OCI-LY7 (cell line): ENCODE results near the gene HCK. TPM values are rescaled to one million over a fixed set of nuclear protein-coding genes. Genes with fewer than 3 reads are reported as not detected.

Source experiments
- BruUV-seq: library from RNA; stranded (reverse); fragments of 400-500 nt; replicated peaks from 2 replicates; lab custom pipeline; 2021; lab: Mats Ljungman, UMichigan
- CTCF ChIA-PET: fragments of 300-600 bp; sonication (Branson Sonifier 250); formaldehyde crosslinking; loops from one replicate; lab custom pipeline; 2022; ENCODE audit warnings: antibody characterized with exemption; ENCODE audit not compliant: unreplicated experiment; lab: Charles Lee
- POLR2A ChIA-PET: fragments of 300-600 bp; sonication (Branson Sonifier 250); formaldehyde crosslinking; loops from one replicate; lab custom pipeline; 2022; ENCODE audit warnings: antibody characterized with exemption; lab: Charles Lee
- DNase-seq: peaks from one replicate; pipeline ENCODE4 v3.0.0-alpha.2; 2015; ENCODE audit warnings: low spot score
- H2AFZ ChIP-seq: fragments of 200-600 bp; sonication (generic), shearing (Covaris generic); 2 replicates; pipeline ENCODE4 v1.6.1; 2014; ENCODE audit warnings: mild to moderate bottlenecking, antibody characterized with exemption, low read length, moderate library complexity
- H3K27ac ChIP-seq: fragments of 200-600 bp; sonication (generic); 2 replicates; pipeline ENCODE4 v1.5.1; 2014; ENCODE audit warnings: mixed run types, low read depth, mild to moderate bottlenecking, moderate library complexity, low read length, inconsistent platforms; ENCODE audit not compliant: poor library complexity, severe bottlenecking
- H3K36me3 ChIP-seq: fragments of 200-600 bp; sonication (generic); 2 replicates; pipeline ENCODE4 v1.6.1; 2014; ENCODE audit warnings: mild to moderate bottlenecking, antibody characterized with exemption, low read length, moderate library complexity, mixed read lengths; ENCODE audit not compliant: insufficient read depth
- H3K4me1 ChIP-seq: fragments of 200-600 bp; sonication (generic); 2 replicates; pipeline ENCODE4 v1.5.1; 2014; ENCODE audit warnings: mild to moderate bottlenecking, low read length; ENCODE audit not compliant: insufficient read depth, poor library complexity, severe bottlenecking
- H3K4me2 ChIP-seq: fragments of 200-600 bp; sonication (generic); 2 replicates; pipeline ENCODE4 v1.6.1; 2014; ENCODE audit warnings: mild to moderate bottlenecking, low read length
- H3K4me3 ChIP-seq: fragments of 200-600 bp; sonication (generic); 2 replicates; pipeline ENCODE4 v1.5.1; 2014; ENCODE audit warnings: mild to moderate bottlenecking, low read depth, low read length; ENCODE audit not compliant: poor library complexity, severe bottlenecking
- H3K79me2 ChIP-seq: fragments of 200-600 bp; sonication (generic); 2 replicates; pipeline ENCODE4 v1.6.1; 2016; ENCODE audit warnings: low read depth, mild to moderate bottlenecking, low read length, moderate library complexity, mixed read lengths; ENCODE audit not compliant: insufficient read depth
- H3K9me2 ChIP-seq: fragments of 200-600 bp; sonication (generic); 2 replicates; pipeline ENCODE4 v1.6.1; 2016; ENCODE audit warnings: mild to moderate bottlenecking, low read length, mixed read lengths; ENCODE audit not compliant: insufficient read depth
- H3K9me3 ChIP-seq: fragments of 200-600 bp; sonication (generic); 2 replicates; pipeline ENCODE4 v1.6.1; 2014; ENCODE audit warnings: mild to moderate bottlenecking, mixed run types, low read length, mixed read lengths
- H4K20me1 ChIP-seq: fragments of 200-600 bp; sonication (generic); 2 replicates; pipeline ENCODE4 v1.6.1; 2014; ENCODE audit warnings: mild to moderate bottlenecking, antibody characterized with exemption, low read length, moderate library complexity, mixed read lengths; ENCODE audit not compliant: insufficient read depth
- EZH2phosphoT487 ChIP-seq: fragments of 200-600 bp; sonication (generic); IDR thresholded peaks from 2 replicates; pipeline ENCODE4 v1.6.1; 2018; ENCODE audit warnings: low read depth, borderline replicate concordance, mild to moderate bottlenecking, mixed run types, antibody characterized with exemption, low read length, moderate library complexity, mixed read lengths
- intact Hi-C: fragments of 100-400 bp; cut with micrococcal nuclease; formaldehyde crosslinking; loops from one replicate; pipeline ENCODE4 v1.10.0; 2022; ENCODE audit not compliant: unreplicated experiment
- total RNA-seq, 2 experiments: library from RNA; depleted of rRNA in 1 of 2; stranded (reverse); fragments of >200 nt in 1 of 2; shearing (Covaris generic) in 1 of 2; gene quantifications; 2 replicates each; pipeline ENCODE4 v1.2.3, GENCODE V29; 2014 to 2022
- TF ChIP-seq, protein P1 (sequence below): fragments of 200-600 bp; sonication (generic); conservative IDR thresholded peaks from 2 replicates; pipeline ENCODE4 v1.5.1; 2014; ENCODE audit warnings: mild to moderate bottlenecking, antibody characterized with exemption, low read length, moderate library complexity, mixed read lengths

The HCK gene
- total RNA-seq, 2 experiments from 2014 or later = 0.19 to 3.2 TPM

DNA sequence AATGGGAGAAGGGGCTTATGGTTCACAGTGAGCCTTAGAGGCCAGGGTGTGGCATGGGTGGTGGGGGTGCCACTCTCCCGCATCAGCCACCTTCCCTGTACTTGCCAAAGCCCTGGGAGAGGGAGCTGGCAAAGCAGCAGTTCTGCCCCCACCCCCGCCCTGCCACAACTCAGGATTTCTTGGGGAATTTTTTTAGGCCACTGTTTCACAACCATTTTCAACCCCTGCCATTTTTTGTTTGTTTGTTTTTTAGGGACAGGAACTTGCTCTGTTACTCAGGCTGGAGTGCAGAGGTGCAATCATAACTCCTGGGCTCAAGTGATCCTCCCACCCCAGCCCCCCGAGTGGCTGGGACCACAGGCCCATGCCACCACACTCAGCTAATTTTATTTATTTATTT is 35.0 kb downstream of the HCK start:
- POLR2A ChIA-PET = interaction anchor here (1.3 to 2.8 kb wide), 5 partner anchors 12 to 57 kb away, joined by 3 to 9 read pairs (median 4); no protein-coding TSS in a partner anchor
- Histone ChIP-seq H3K9me2 (no peaks in the 10 kb centered on the region), H3K4me1 (peaks cover 19% of the 10 kb centered on the region), H3K9me3 (no peaks in the 10 kb centered on the region), H2AFZ (no peak overlapping the region), H4K20me1 (no peaks in the 10 kb centered on the region), H3K79me2 (no peaks in the 10 kb centered on the region), H3K4me3 (no peak overlapping the region), H3K36me3 (no peaks in the 10 kb centered on the region), H3K4me2 (no peak overlapping the region), H3K27ac (no peak overlapping the region)
- intact Hi-C loops = no loop called here
- no TSS peak for BruUV-seq
- TF ChIP-seq, protein P1, sequence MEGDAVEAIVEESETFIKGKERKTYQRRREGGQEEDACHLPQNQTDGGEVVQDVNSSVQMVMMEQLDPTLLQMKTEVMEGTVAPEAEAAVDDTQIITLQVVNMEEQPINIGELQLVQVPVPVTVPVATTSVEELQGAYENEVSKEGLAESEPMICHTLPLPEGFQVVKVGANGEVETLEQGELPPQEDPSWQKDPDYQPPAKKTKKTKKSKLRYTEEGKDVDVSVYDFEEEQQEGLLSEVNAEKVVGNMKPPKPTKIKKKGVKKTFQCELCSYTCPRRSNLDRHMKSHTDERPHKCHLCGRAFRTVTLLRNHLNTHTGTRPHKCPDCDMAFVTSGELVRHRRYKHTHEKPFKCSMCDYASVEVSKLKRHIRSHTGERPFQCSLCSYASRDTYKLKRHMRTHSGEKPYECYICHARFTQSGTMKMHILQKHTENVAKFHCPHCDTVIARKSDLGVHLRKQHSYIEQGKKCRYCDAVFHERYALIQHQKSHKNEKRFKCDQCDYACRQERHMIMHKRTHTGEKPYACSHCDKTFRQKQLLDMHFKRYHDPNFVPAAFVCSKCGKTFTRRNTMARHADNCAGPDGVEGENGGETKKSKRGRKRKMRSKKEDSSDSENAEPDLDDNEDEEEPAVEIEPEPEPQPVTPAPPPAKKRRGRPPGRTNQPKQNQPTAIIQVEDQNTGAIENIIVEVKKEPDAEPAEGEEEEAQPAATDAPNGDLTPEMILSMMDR = no peak
- TF ChIP-seq EZH2phosphoT487 = no peak
- CTCF ChIA-PET = interaction anchor here (0.6 to 1.0 kb wide), 3 partner anchors 51 to 526 kb away, joined by 3 to 5 read pairs (median 4); no protein-coding TSS in a partner anchor
- no peak for DNase-seq

DNA sequence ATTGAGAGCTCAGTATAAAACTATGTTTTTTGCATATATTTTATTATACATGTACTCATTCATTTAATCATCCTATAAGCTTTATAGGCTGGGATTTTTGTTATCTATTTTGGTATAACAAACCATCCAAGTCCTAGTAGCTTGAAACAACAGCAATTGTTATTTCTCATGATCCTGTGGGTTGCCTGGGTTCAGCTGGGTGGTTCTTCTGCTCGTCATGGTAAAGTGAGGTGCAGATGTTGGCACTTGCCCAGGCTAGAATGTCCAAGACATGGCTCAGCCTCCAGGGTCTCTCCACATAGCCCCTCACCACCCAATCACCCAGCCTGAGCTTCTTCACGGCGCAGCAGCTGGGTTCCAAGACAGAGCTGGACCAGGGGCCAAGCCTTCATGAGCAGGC is 36.7 kb downstream of the HCK start:
- H3K36me3 ChIP-seq = no peaks in the 10 kb centered on the region
- ChIA-PET CTCF (interaction anchor here (0.6 to 1.0 kb wide), 3 partner anchors 47 to 236 kb away, joined by 3 to 4 read pairs (median 3); no protein-coding TSS in a partner anchor), POLR2A (interaction anchor here (1.0 to 1.8 kb wide), 2 partner anchors 47 to 53 kb away, joined by 4 to 8 read pairs; no protein-coding TSS in a partner anchor)
- no peaks in the 10 kb centered on the region for H4K20me1 ChIP-seq
- H3K4me2 ChIP-seq = no peak overlapping the region
- H3K27ac ChIP-seq = no peak overlapping the region
- no peaks in the 10 kb centered on the region for H3K79me2 ChIP-seq
- no peak overlapping the region for H3K4me3 ChIP-seq
- no peak for DNase-seq
- H3K4me1 ChIP-seq = peaks cover 19% of the 10 kb centered on the region
- intact Hi-C loops = no loop called here
- H2AFZ ChIP-seq = no peak overlapping the region
- no peaks in the 10 kb centered on the region for H3K9me2 ChIP-seq
- TF ChIP-seq EZH2phosphoT487 = no peak
- TF ChIP-seq, protein P1 = no peak
- H3K9me3 ChIP-seq = no peaks in the 10 kb centered on the region
- BruUV-seq = no TSS peak
